Keratinocyte (primary cell): ENCODE data around the gene EPHB1. TPM values are rescaled to one million over a fixed set of nuclear protein-coding genes. Genes with fewer than 3 reads are reported as not detected.

Experiments used
- DNase-seq: peaks from one replicate; pipeline ENCODE4 v3.0.0-alpha.2; 2011; ENCODE audit warnings: low read depth, missing footprints, low spot score
- FAIRE-seq: peaks from 2 replicates; lab custom pipeline; 2011; peaks lifted over from hg19 to GRCh38; lab: Jason Lieb, UNC
- H2AFZ ChIP-seq: 2 replicates; pipeline ENCODE4 v1.6.0; 2012; ENCODE audit warnings: low read length, control low read depth, inconsistent platforms; ENCODE audit not compliant: control insufficient read depth
- H3K27ac ChIP-seq: 2 replicates; pipeline ENCODE4 v1.5.1; 2011; ENCODE audit warnings: low read length; ENCODE audit not compliant: control insufficient read depth, insufficient read depth
- H3K27me3 ChIP-seq: 3 replicates; pipeline ENCODE4 v1.6.0; 2011; ENCODE audit warnings: low read length; ENCODE audit not compliant: control insufficient read depth, insufficient read depth; ENCODE audit errors: extremely low read depth
- H3K36me3 ChIP-seq, 2 experiments: 2 replicates in 1 of 2; 3 replicates in 1 of 2; pipeline ENCODE4 v1.5.1; 2011; ENCODE audit warnings: low read length in 2 of 2, mild to moderate bottlenecking in 1 of 2; ENCODE audit not compliant: control insufficient read depth in 2 of 2, insufficient read depth in 2 of 2; ENCODE audit errors: extremely low read depth in 1 of 2
- H3K4me1 ChIP-seq: 3 replicates; pipeline ENCODE4 v1.5.1; 2011; ENCODE audit warnings: low read length; ENCODE audit not compliant: control insufficient read depth, insufficient read depth; ENCODE audit errors: extremely low read depth
- H3K4me2 ChIP-seq: 3 replicates; pipeline ENCODE4 v1.6.0; 2011; ENCODE audit warnings: low read depth, low read length; ENCODE audit not compliant: control insufficient read depth, insufficient read depth; ENCODE audit errors: extremely low read depth
- H3K4me3 ChIP-seq, 3 experiments: fragments of 200-600 bp in 1 of 3; sonication (generic) in 1 of 3; 2 replicates in 2 of 3; 3 replicates in 1 of 3; pipeline ENCODE4 v1.5.1; 2011 to 2016; ENCODE audit warnings: low read length in 3 of 3, mild to moderate bottlenecking in 3 of 3, control low read depth in 2 of 3, inconsistent platforms in 1 of 3, low read depth in 1 of 3, mixed read lengths in 1 of 3, mixed run types in 1 of 3, moderate library complexity in 1 of 3; ENCODE audit not compliant: control insufficient read depth in 2 of 3, insufficient read depth in 2 of 3; ENCODE audit errors: extremely low read depth in 1 of 3
- H3K79me2 ChIP-seq: 2 replicates; pipeline ENCODE4 v1.6.0; 2012; ENCODE audit warnings: low read length; ENCODE audit not compliant: control insufficient read depth, insufficient read depth
- H3K9ac ChIP-seq: 3 replicates; pipeline ENCODE4 v1.6.0; 2011; ENCODE audit warnings: low read length; ENCODE audit not compliant: control insufficient read depth, insufficient read depth; ENCODE audit errors: extremely low read depth
- H3K9me1 ChIP-seq: 3 replicates; pipeline ENCODE4 v1.6.0; 2011; ENCODE audit warnings: low read length; ENCODE audit not compliant: control insufficient read depth, insufficient read depth; ENCODE audit errors: extremely low read depth
- H3K9me3 ChIP-seq: 2 replicates; pipeline ENCODE4 v1.5.1; 2012; ENCODE audit warnings: low read depth, low read length; ENCODE audit not compliant: control insufficient read depth
- H4K20me1 ChIP-seq: 3 replicates; pipeline ENCODE4 v1.6.0; 2011; ENCODE audit warnings: low read length; ENCODE audit not compliant: control insufficient read depth, insufficient read depth; ENCODE audit errors: extremely low read depth
- CTCF ChIP-seq, 3 experiments: IDR thresholded peaks in 1 of 3; conservative IDR thresholded peaks in 1 of 3; optimal IDR thresholded peaks in 1 of 3; 2 replicates in 2 of 3; 3 replicates in 1 of 3; pipeline versions ENCODE3 to v1.5.1; 2011; ENCODE audit warnings: low read length in 3 of 3, mild to moderate bottlenecking in 3 of 3, moderate library complexity in 2 of 3, control low read depth in 1 of 3, inconsistent platforms in 1 of 3; ENCODE audit not compliant: insufficient read depth in 2 of 3; ENCODE audit errors: extremely low read depth in 1 of 3
- EZH2 ChIP-seq: IDR thresholded peaks from one replicate; pipeline ENCODE4 v1.6.1; 2012; ENCODE audit warnings: inconsistent platforms, mild to moderate bottlenecking, low read length, moderate library complexity
- dilution Hi-C: fragments of 300-500 bp; cut with MboI; formaldehyde crosslinking; loops from one replicate; pipeline ENCODE4 v1.7.0; 2020; ENCODE audit warnings: low sequenced_read_pairs; ENCODE audit not compliant: extremely low pct_ligation_motif_present
- polyA plus RNA-seq, 5 experiments: library from polyadenylated mRNA; depleted of rRNA in 3 of 5; stranded (reverse) in 3 of 5; stranded (forward) in 1 of 5; unstranded in 1 of 5; fragments of >200 nt; gene quantifications; 1 replicate in 1 of 5; 2 replicates in 3 of 5; 3 replicates in 1 of 5; pipeline versions ENCODE4 v1.2.1 to v1.2.3, GENCODE V29; 2011 to 2012; ENCODE audit warnings: missing spikeins in 2 of 5, low read depth in 1 of 5, low replicate concordance in 1 of 5

The EPHB1 gene
- polyA plus RNA-seq, 1 donor (not counting 4 experiments of a cell fraction or from before 2014, with no cell fraction given), result 0.01 TPM

GRCh38 chr3:135229018-135229495 lies 434.0 kb downstream of the EPHB1 start:
- Histone ChIP-seq H3K9ac (no peak overlapping the region), H3K9me1 (no peaks in the 10 kb centered on the region), H3K79me2 (no peaks in the 10 kb centered on the region), H3K4me1 (no peaks in the 10 kb centered on the region), H3K4me3 (no peak overlapping the region), H2AFZ (no peak overlapping the region), H3K4me2 (no peak overlapping the region), H3K27ac (no peak overlapping the region), H3K27me3 (no peaks in the 10 kb centered on the region), H3K36me3 (no peaks in the 10 kb centered on the region), H3K9me3 (no peaks in the 10 kb centered on the region), H4K20me1 (no peaks in the 10 kb centered on the region)
- DNase-seq (no peak), FAIRE-seq (no peak)
- no peak for TF ChIP-seq EZH2
- no peak for TF ChIP-seq CTCF (optimal IDR thresholded peaks at IDR 0.05 in 1 of 3, IDR thresholded peaks at IDR 0.05 in 1 of 3, conservative IDR thresholded peaks at IDR 0.05 in 1 of 3; ENCODE audit: extremely low read depth in 1 of 3, insufficient read depth in 2 of 3, low read length in 3 of 3)
- dilution Hi-C loops, result no loop called here

GRCh38 chr3:135231737-135232136 lies 436.7 kb downstream of the EPHB1 start:
- FAIRE-seq, result no peak
- Histone ChIP-seq H3K4me1 (no peaks in the 10 kb centered on the region), H3K4me3 (no peak overlapping the region), H3K36me3 (no peaks in the 10 kb centered on the region), H3K9ac (no peak overlapping the region), H3K27me3 (no peaks in the 10 kb centered on the region), H3K9me3 (no peaks in the 10 kb centered on the region), H4K20me1 (no peaks in the 10 kb centered on the region), H3K9me1 (no peaks in the 10 kb centered on the region), H2AFZ (no peak overlapping the region), H3K79me2 (no peaks in the 10 kb centered on the region), H3K4me2 (no peak overlapping the region), H3K27ac (no peak overlapping the region)
- dilution Hi-C loops, result no loop called here
- no peak for TF ChIP-seq CTCF (optimal IDR thresholded peaks at IDR 0.05 in 1 of 3, IDR thresholded peaks at IDR 0.05 in 1 of 3, conservative IDR thresholded peaks at IDR 0.05 in 1 of 3; ENCODE audit: extremely low read depth in 1 of 3, insufficient read depth in 2 of 3, low read length in 3 of 3)
- no peak for TF ChIP-seq EZH2
- DNase-seq, result no peak
